ENCODE results near the gene ADGRV1.

- TF ChIP-seq ARID4B (CRISPR knock-in tag; IDR thresholded peaks at IDR 0.05) (no peak), MLLT1 (IDR thresholded peaks at IDR 0.05) (no peak), PHF21A (IDR thresholded peaks at IDR 0.05; ENCODE audit: borderline replicate concordance, low read depth) (no peak), TRIM24 (IDR thresholded peaks at IDR 0.05) (peak in 1 of 2 experiments; percentile 18; a peak in 2 of 4 replicates), HMBOX1 (IDR thresholded peaks at IDR 0.05) (peak; percentile 25; the same call in 1 of the 2 replicates), CTCF (IDR thresholded peaks at IDR 0.05 in 2 of 3, conservative IDR thresholded peaks at IDR 0.05 in 1 of 3; ENCODE audit: insufficient read depth in 2 of 3, low read depth in 1 of 3, low read length in 3 of 3) (no peak), MYNN (IDR thresholded peaks at IDR 0.05) (no peak), MYNN (CRISPR knock-in tag; IDR thresholded peaks at IDR 0.05) (no peak)
Observed at GRCh38 chr5:90930756-90931431, 372.3 kb downstream of the ADGRV1 start.

Data from K562 (cell line).